NCI-H774 (cell line): ENCODE measurements around the gene ALPG.
"Not testable (repeated sequence)": the region's sequence is repeated elsewhere in the genome, so short reads cannot be mapped to it uniquely, and the experiment has no call there.

Experiments
- DNase-seq: peaks from one replicate; lab custom pipeline; 2025; lab: John Stamatoyannopoulos, UW

ALPG gene

DNA sequence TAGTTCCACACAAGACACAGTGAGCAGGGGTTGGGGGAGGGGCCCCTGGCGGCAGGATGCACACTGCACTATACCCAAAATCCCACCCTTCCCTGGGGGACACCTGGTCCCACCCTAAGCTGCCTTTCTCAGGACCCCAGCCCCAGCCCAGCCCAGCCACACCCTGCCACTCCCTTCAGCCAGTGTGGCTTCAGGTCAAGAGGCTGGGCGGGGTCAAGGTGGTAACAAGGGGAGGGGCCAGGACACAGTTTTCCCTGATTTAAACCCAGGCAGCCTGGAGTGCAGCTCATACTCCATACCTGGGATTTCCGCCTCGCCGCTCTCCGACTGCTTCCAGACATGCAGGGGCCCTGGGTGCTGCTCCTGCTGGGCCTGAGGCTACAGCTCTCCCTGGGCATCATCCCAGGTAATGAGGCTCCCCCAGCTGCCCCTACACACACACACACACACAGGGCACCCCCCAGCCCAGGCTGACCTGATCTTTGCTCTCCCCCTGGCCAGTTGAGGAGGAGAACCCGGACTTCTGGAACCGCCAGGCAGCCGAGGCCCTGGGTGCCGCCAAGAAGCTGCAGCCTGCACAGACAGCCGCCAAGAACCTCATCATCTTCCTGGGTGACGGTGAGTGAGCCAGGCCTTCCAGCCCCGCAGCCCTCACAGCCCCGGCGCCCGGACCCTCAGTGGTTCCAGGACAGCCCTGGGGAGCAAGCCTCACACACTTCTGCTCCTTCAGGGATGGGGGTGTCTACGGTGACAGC is at the start of gene ALPG:
ALPG (plus strand) TSS at position 289 of the 755 bp plus-strand sequence; CDS start at position 340, 51 bp downstream.
- no peak for DNase-seq

DNA sequence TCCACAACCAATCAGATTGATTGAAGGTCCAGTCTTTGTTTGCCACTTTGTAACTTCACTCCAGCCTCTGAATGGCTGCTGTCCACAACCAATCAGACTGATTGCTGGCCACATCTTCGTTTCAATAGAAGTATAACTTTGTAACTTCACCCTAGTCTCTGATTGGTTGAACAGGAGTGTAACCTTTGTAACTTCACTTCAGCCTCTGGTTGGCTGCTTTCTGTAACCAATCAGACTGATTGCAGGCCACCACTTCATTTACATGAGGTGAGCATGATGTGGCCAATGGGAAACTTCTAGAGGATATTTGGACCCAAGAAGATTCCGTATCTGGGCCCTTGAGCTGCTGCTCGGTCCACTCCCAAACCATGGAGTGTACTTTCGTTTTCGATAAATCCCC is 45.0 kb upstream of the ALPG start:
- DNase-seq, result no peak

DNA sequence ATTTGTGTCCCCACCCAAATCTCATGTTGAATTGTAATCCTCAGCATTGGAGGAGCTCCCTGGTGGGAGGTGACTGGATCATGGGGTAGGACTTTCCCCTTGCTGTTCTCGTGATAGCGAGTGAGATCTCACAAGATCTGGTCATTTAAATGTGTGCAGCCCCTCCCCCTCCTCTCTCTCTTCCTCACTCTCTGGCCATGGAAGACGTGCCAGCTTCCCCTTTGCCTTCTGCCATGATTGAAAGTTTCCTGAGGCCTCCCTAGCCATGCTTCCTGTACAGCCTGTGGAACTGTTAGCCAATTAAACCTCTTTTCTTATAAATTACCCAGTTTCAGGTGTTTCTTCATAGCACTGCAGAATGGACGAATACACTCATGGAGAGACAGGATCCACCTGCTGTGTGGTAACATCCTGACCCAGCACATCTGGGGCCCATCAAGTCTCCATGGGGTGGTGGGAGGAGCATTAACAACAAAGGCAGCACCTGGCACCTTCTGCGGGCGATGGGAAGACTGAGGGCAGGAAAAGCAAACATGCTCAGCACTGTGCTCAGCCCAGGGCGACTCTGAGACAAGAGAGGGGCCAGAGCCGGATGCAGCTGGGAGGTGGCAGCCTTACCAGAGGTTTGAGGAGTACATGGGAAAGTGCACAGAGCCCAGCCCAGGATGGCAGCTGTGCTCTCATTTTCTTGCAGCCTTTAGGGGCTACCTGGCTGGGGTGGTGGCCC is 44.3 kb upstream of the ALPG start:
- no peak for DNase-seq

DNA sequence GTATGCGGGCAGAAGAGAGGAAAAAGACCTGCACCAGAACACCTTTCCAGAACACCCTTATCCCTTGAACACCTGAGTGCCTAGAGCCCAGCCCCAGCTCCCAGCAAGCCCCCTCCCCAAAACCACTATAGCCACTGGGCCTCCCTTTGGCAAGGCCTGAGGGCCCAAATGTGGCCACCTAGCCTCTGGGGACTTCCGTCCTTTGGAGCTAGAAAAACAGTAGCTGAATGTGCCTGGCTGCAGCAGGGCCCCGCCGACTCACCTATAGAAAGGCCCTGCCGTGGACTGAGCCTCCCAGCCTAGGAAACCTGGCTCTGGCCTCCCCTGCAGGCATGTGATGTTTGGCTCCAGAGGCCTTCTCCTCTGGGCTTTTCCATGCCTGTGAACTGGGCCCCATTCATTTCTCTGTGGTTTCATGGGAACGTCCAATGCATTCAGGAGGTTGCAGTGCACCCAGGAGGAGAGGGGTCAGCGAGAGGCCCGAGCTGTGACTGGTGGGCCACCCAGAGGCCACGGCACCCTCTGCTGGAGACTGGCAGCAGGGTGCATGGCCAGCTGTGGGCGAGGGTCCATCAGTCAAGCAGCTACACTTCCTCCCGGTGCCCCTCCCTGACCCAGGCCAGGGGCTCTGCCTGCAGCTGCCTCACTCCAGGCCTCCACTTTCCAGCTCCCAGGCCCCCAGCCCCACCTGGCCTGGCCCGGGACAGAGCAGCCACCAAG is 43.4 kb upstream of the ALPG start:
- DNase-seq, result not testable (repeated sequence)

DNA sequence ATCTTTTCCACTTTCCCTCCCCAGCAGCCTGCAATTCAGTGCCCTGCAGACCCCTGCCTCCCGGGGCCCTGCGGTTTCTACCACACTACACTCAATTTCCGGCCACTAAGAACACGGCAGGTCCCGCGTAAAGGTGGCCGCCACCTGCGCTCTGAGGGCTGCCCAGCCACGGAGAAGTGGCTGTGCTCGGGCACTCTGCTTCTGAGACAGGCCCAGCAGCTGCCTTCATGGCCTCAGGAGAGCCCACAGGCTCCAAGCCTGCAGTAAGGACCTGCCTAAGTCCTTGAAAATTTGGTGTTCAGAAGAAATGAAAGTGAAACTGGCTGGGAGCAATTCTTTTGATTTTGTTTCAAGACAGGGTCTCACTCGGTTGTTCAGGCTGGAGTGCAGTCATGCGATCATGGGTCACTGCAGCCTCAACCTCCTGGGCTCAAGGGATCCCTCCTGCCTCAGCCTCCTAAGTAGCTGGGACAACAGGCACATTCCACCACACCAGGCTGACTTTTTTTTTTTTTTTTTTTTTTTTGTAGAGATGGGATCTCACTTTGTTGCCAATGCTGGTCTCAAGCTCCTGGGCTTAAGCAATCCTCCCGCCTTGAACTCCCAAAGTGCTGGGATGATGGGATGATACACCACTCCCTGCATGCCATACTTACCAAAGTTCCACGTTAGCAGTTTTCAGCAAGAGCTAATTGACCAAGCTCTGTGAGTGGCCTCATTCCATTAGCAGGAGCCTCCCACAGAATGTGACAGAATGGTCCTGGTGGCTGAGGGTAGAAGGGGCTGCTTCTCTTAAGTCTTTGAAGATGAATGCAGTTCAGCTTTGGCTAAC is 42.6 kb upstream of the ALPG start:
- DNase-seq, result no peak

DNA sequence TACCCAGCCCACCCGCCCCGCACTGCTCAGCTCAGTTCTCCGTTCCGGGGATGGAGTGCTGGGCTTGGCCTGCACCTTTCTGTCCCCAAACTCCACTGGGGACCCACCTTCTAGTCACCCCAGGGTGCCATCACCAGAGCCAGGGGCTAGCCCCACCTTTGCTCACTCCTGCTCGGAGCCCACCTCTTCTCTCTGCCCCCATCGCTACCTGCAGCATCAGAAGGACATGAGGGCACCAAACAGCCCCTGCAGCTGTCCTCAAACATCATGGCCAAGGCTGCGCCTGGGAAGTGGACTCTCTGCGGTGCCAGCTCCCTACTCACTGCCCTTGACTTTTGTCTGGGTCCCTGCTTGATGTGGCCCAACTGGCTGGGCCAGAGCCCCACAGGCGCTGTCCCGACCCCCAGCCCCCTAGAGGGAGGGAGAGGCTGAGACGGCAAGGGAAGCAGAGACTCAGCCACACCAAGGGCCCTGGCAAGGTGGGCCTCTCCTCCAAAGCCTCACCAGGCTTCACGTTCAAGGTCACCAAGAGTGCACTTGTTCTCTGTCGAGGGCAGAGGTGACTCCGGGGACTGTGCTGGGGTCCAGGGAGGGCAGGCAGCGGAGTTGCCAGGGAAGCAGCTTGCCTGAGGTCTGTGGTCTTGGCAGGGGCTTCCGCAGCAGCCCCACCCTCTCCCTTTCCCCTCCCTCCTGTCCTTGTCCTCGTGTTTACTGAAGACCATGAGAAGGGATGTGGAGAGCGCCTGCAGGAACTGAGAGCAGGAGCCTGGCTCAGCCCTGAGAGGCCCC is 41.6 kb upstream of the ALPG start:
- not testable (repeated sequence) for DNase-seq

DNA sequence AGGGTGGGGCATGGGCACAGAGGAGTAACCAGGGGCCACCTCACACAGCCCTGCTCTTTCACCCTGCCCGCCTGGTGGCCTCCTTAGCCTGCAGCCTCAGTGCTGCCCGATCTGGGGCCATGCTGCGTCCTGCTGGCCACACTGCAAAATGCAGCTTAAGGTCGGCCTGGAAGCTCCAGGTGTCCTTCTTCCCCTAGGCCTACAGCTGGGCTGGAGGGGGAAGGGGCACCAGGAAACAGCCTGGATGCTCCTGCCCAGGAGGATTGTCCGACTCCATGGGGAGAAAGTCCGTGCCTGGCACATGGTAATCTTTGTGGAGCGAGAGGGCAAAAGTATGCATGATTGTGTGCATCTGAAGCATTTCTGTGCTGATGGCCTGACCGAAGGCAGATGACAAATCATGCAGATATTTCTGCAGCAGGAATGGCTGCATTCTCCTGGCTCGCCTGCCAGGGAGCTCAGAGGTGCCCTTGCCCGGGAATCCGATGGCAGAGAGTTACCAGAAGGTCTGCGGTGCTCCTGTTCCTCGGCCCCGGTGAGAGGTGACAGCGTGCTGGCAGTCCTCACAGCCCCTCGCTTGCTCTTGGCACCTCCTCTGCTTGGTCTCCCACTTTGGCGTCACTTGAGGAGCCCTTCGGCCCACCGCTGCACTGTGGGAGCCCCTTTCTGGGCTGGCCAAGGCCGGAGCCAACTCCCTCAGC is 40.9 kb upstream of the ALPG start:
- DNase-seq, result no peak

DNA sequence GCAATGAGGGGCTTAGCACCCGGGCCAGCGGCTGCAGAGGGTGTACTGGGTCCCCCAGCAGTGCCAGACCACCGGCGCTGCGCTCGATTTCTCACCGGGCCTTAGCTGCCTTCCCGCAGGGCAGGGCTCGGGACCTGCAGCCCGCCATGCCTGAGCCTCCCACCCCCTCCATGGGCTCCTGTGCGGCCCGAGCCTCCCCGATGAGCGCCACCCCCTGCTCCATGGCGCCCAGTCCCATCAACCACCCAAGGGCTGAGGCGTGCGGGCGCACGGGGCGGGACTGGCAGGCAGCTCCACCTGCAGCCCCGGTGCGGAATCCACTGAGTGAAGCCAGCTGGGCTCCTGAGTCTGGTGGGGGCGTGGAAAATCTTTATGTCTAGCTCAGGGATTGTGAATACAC is 40.2 kb upstream of the ALPG start:
- not testable (repeated sequence) for DNase-seq

DNA sequence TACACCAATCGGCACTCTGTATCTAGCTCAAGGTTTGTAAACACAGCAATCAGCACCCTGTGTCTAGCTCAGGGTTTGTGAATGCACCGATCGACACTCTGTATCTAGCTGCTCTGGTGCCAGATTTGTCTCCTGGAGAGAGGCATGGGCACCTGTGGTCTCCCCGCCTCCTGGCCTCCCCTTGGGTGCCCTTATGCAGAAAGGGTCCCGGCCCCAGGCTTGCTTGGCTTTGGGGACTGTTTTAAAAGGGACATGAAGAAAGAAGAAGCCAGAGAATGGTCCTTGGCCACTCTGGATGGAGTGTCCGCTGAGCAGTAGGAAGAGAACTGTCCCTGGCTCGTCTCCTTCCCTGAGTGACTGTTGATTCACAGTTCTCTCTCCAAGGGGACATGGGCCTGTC is 39.6 kb upstream of the ALPG start:
- DNase-seq, result no peak

DNA sequence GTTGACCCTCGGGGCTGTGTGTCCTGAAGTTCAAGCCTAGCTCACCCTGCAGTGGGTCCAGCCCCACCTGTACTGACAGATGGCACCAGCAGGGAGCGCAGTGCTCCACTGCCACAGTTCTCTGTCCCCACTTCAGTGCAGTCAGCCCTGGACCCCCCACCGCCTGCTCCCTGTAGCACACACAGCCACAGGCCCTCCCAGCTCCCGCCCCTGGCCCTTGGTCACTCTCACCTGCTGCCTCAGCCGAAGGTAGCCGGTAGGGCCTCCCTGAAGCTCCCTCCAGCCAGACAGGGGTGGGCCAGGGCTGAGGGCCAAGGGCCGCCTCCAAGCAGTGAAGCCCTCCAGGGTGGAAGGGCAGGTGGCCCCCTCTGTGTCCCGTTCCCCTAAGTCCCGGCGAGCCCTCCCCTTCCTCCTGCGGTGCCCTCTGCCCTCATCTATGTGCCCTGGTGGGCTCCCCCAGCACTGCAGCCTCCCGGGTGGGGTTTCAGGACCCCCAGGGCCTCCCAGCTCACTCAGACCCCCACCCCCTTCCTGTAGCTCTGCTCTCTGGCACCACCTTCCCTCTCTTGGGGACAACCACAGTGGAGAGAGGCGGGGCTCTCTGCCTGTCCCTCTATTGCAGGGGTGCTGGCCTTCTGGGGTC is 38.9 kb upstream of the ALPG start:
- DNase-seq, result no peak

DNA sequence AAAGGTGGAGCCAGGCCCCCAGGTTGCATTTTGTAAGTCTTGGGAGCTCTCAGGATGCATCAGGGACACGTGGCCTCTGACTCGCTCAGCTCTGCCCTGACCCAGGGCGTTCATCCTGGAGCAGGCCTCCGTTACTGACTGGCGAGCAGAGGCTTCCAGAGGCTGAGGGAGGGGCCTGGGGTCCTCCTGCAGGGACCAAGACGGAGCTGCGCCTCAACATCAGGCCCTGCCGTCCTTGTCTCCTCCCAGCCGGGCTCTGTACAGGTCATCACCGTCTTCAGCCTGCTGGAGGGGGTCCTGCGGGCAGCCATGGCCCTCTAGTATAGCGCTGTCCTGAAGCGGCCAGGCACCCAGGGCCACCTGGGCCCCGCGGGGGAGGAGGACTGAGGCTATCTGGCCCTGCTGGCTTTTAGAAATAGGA is 38.3 kb upstream of the ALPG start:
- no peak for DNase-seq

DNA sequence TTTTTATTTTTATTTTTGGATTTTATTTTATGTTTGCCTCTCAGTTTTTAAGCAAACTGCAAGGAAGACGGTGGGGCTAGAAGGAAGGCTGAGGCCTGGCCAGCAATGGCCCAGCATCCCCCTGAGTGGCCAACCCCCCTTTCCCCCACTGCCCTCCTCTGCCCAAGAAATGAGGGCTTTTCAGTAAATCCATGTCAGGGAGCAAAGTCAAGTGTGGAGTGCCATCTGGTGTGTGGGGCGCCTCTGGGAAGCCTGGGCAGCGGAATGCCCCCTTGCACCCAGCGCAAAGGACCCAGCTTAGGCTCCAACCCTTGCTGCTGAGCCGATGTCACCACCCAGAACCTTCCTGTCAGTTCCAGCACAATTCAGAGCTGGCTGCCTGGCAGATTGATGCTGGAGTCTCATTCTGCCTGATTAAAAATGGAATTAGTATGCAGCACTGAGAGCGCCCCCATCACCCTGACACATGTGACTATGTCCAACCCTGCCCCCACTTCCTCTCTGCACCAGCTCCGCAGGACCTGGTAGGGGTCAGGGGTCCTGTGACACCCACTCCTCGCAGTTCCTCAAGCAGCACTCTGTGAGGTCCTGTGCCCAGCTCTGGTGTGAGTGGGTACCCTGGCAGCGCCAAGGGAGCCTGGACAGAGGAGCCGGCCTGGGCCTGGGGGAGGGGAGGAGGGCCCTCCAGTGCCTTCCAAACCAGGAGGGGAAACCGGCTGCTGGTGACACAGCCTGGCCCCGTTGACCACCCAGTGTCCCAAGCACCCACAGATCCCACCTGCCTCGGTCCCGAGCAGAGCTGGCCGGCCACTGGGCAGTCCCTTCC is 37.3 kb upstream of the ALPG start:
- no peak for DNase-seq

DNA sequence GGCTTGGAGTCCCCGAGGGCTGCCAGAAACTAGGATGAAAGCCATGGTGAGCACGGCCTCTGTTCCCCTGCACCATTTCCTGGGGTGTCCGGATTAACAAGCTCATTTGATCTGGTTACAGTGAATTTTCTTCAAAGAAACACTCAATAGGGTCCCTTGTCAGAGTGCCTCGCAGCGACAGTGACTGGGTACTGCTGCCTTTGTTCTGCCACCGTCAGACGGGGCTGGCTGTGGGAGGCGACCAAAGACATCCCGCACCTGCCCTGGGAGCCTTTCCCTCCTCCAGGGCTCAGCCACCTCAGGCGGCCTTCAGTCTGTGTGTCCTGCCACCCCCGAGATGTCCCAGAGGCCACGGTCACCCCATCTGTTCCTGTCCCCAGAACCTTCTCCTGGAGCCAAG is 36.6 kb upstream of the ALPG start:
- DNase-seq, result not testable (repeated sequence)

DNA sequence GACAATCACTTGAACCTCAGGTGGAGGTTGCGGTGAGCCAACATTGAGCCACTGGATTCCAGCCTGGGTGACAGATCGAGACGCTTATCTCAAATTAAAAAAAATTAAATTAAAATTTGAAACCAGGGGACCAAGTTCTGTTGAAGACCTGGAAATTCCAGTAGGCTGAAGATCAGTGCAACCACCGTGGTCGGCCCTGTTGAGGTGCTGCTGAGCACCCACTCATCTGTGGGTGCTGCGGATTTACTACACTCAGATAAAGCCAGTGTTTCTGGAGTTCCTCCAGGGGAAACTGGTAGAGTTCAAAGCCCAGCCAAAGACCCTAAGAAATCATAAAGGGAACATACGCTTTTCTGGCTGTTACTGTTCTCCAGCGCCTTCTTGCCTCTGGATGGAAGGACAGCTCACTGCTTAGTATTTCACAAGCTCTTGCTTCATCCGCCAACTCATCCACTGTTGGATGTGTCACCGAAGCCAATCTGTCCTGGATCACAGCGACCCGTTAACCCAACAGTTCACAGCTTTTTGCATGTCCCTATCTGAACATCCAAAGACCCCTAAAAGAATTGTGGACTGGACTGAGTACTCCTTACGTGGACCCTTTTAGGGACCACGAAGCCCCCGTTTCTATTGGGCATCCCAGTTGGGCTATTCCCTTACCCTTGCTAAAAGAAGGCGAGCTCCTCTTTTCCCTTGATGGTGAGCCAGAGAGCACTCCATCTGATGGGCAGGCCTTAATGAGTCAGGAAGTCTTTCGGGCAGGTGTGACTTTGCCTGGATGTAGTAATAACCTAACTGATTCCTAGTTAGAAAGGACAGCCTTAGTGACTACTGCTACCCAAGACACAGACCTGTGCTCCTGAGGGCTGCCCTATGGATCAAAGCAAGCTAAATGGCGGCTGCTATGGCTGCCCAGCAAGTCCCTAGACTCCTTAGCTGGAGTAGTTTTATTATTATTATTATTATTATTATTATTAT is 34.1 kb upstream of the ALPG start:
- DNase-seq, result no peak

DNA sequence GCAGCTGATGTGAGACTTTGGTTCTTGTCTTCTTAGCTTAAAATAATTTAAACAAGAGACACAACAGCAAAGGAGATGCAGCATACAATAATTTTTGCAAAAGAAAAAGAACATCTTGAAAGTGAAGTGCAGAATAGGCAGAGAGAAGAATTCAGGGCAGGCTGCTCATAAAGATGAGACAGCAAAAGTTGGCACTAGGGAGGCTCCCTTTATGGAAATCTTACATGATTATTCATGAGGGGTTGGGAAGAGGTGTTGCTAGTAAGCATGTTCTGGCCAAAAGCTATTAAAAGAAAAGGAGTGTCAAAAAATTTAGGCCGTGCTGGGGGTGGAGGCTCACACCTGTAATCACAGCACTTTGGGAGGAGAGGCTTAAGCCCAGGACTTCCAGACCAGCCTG is 32.3 kb upstream of the ALPG start:
- DNase-seq, result no peak

DNA sequence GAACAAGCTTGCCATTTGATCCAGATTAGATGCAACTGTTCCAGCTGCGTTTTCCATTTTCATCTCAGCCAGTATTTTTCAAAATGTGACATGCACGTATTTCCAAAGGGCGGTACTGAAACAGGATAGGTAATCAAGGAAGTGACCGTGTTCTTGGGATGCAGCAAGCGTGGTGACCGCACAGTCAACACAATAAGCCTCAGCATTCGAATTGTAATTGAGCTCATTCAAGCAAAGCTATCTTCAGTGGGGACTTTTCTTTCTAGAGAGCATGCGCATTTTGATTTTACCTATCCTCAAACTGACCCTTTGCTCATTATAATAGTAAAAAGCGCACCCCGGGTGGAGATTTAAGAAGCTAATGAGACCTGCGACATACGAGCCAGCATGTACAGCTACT is 31.5 kb upstream of the ALPG start:
- no peak for DNase-seq

DNA sequence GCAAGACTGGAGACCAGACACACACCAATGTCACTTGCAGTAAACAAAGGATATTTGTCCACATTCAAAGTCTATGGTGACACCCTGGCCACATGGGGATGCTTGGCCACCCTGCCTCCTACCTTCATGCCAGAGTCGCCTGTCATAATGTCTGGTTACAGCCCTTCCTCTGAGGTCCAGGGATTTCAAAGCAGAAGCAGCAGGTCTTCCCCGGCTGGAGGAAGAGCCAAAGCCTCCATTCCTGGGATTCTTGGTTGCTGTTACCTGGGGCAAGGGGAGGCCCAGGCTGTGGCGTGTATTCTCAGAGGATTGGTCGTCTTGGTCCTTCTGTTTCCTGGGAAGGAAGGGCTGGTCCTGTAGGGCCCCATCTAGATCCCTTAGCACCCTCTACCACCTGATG is 30.4 kb upstream of the ALPG start:
- DNase-seq, result no peak

DNA sequence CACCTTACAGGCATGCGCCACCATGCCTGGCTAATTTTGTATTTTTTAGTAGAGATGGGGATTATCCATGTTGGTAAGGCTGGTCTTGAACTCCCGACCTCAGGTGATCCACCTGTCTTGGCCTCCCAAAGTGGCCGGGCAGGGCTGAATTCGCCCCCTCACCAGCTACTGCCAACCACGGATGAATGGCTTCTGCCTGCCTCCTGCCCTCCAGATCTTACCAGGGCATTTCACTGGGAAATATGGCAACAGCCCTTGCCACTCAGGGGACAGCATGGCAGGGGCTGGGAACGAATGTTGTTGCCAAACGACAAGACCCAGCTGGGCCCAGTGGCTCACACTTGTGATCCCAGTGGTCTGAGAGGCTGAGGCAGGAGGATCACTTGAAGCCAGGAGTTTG is 29.9 kb upstream of the ALPG start:
- no peak for DNase-seq
